HEK293T (cell line): ENCODE measurements around the gene DIAPH3.

Source experiments
- CTCF ChIA-PET: fragments of 350-600 bp; formaldehyde crosslinking; extraction: SDS; loops from one replicate; lab custom pipeline; 2021; ENCODE audit warnings: antibody characterized with exemption, inconsistent platforms; lab: Yijun Ruan, JAX
- POLR2A ChIA-PET: fragments of 350-600 bp; formaldehyde crosslinking; extraction: SDS; loops from one replicate; lab custom pipeline; 2020; ENCODE audit warnings: antibody characterized with exemption, inconsistent platforms; lab: Yijun Ruan, JAX
- DNase-seq: peaks from one replicate; pipeline ENCODE4 v3.0.0; 2012; ENCODE audit warnings: mixed read lengths; ENCODE audit errors: extremely low spot score
- BHLHE40 ChIP-seq: fragments of 450-650 bp; IDR thresholded peaks from 2 replicates; pipeline ENCODE4 v1.6.1; 2016; ENCODE audit warnings: mild to moderate bottlenecking, moderate library complexity, borderline replicate concordance
- FOXK2 ChIP-seq: fragments of 450-650 bp; IDR thresholded peaks from 2 replicates; pipeline ENCODE4 v1.6.1; 2016; ENCODE audit warnings: mild to moderate bottlenecking
- L3MBTL2 ChIP-seq: fragments of 450-650 bp; conservative IDR thresholded peaks from 2 replicates; pipeline ENCODE4 v1.6.1; 2016; ENCODE audit warnings: mild to moderate bottlenecking
- NFRKB ChIP-seq: fragments of 450-650 bp; IDR thresholded peaks from 2 replicates; pipeline ENCODE4 v1.6.1; 2016; ENCODE audit warnings: mild to moderate bottlenecking, moderate library complexity
- PKNOX1 ChIP-seq: fragments of 450-650 bp; IDR thresholded peaks from 2 replicates; pipeline ENCODE4 v1.6.1; 2016
- SP1 ChIP-seq: fragments of 450-650 bp; IDR thresholded peaks from 2 replicates; pipeline ENCODE4 v1.6.1; 2017
- SUZ12 ChIP-seq: fragments of 450-650 bp; IDR thresholded peaks from 2 replicates; pipeline ENCODE4 v1.6.1; 2016; ENCODE audit warnings: mild to moderate bottlenecking
- TARDBP ChIP-seq: fragments of 450-650 bp; IDR thresholded peaks from 2 replicates; pipeline ENCODE4 v1.6.1; 2016
- ZNF384 ChIP-seq: fragments of 450-650 bp; IDR thresholded peaks from 2 replicates; pipeline ENCODE4 v1.6.1; 2016

The DIAPH3 gene

GRCh38 chr13:59631271-59631670, 532.5 kb downstream of the DIAPH3 start:
- POLR2A ChIA-PET = no interaction called here
- CTCF ChIA-PET = no interaction called here
- DNase-seq = no peak
- TF ChIP-seq SUZ12 = no peak
- TF ChIP-seq TARDBP = no peak

DNA sequence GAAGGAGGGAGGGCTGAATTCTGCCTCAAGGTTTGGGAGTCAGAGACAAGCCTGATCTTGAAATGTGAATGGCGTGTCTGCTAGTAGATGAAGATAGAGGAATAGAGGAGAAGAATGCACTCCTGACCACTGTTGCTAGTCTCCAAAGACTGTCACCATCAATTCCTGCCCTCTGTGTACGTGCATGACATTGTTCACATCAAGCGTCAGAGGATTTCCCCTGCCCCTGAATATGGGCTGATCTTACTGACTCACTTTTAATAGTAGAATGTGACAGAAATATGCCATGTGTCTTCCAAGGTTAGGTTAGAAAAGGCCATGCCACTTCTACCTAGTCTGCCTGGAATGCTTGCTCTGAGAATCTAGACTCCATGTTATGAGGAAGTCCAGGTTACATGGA, 538.6 kb downstream of the DIAPH3 start:
- no peak for TF ChIP-seq FOXK2
- CTCF ChIA-PET = no interaction called here
- POLR2A ChIA-PET = no interaction called here
- no peak for DNase-seq

DNA sequence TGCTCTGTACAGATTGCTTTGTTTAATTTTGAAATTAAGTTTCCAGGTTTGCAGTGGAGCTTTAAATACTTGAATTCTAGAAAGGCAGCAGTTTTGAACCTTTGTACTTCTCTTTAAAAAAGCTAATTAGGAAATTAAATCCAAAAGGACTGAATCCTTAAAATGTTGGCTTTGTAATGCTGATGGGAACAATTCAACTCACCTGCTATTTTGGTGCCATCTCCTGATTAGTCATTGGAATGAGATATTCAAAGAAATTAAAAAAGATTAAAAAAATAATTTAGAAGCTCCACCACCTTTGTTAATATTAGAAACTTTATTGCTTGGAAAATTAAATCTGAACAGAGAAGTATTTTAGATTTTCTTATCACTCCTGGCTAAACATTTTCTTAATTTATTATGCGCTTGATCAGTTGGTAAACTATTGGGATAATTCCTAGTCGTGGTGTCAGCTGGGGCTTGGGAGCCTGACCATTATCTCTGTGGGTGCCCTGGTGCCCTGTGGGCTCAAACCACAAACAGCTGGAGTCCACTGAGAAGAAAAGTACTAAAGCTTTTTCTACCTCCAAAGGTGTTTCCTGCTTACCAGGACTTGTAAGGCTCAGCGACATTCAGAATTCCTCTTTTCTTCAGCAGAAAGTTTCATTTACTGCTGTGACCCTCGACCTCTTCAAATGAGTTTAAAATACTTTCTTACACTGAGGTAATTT, 540.4 kb downstream of the DIAPH3 start:
- POLR2A ChIA-PET = no interaction called here
- no peak for TF ChIP-seq L3MBTL2
- no peak for TF ChIP-seq PKNOX1
- TF ChIP-seq TARDBP = no peak
- no peak for TF ChIP-seq BHLHE40
- no peak for TF ChIP-seq SP1
- CTCF ChIA-PET = no interaction called here
- DNase-seq = no peak

DNA sequence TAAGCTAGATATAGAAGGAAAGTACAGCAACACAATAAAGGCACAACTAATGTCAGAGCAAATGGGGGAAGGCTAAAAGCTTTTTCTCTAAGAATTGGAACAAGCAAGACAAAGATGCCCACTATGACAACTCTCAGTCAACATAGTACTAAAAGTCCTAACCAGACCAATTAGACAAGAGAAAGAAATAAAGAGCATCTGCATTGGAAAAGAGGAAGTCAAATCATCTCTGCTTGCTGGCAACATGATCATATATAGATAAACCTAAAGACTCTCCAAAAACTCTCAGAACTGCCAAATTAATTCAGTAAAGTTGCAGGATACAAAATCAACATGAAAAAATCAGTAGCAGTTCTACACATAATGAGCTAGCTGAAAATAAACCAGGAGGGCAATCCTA, 542.0 kb downstream of the DIAPH3 start:
- POLR2A ChIA-PET = no interaction called here
- no peak for DNase-seq
- no peak for TF ChIP-seq NFRKB
- TF ChIP-seq ZNF384 = no peak
- no peak for TF ChIP-seq SUZ12
- TF ChIP-seq PKNOX1 = no peak
- no peak for TF ChIP-seq BHLHE40
- no peak for TF ChIP-seq FOXK2
- no peak for TF ChIP-seq TARDBP
- TF ChIP-seq SP1 = no peak
- CTCF ChIA-PET = no interaction called here
